Erythroblast (primary cell): ENCODE measurements around the gene CSMD2.

Experiments used
- DNase-seq, 2 experiments: peaks; one replicate each; lab custom pipeline; 2025; lab: John Stamatoyannopoulos, UW
- GATA1 ChIP-seq: IDR thresholded peaks from 2 replicates; pipeline ENCODE4 v1.6.1; 2011; ENCODE audit warnings: low read depth, mild to moderate bottlenecking, control low read depth, low read length, moderate library complexity
- POLR2A ChIP-seq: IDR thresholded peaks from 2 replicates; pipeline ENCODE4 v1.6.1; 2011; ENCODE audit warnings: mild to moderate bottlenecking, low read length

The CSMD2 gene

GRCh38 chr1:33867684-33868083 is 297.3 kb downstream of the CSMD2 start:
- TF ChIP-seq POLR2A (no peak), GATA1 (no peak)
- DNase-seq: no peak

GRCh38 chr1:33866281-33866680 is 298.7 kb downstream of the CSMD2 start:
- TF ChIP-seq POLR2A (no peak), GATA1 (no peak)
- no peak for DNase-seq

- TF ChIP-seq GATA1: no peak
- no peak for TF ChIP-seq POLR2A
- no peak for DNase-seq
These were observed 300.3 kb downstream of the CSMD2 start for GRCh38 chr1:33864460-33865389.

- TF ChIP-seq POLR2A: no peak
- no peak for TF ChIP-seq GATA1
- no peak for DNase-seq
These were observed 301.3 kb downstream of the CSMD2 start, which contains the start of gene HMGB4 for GRCh38 chr1:33863779-33864178. HMGB4 (plus strand) TSS chr1:33864079; CDS start chr1:33864192, 113 bp downstream.

- TF ChIP-seq POLR2A (no peak), GATA1 (no peak)
- no peak for DNase-seq
These were observed 304.4 kb downstream of the CSMD2 start for GRCh38 chr1:33860671-33861070.

- DNase-seq: no peak
- TF ChIP-seq GATA1: no peak
- no peak for TF ChIP-seq POLR2A
These were observed 310.9 kb downstream of the CSMD2 start for GRCh38 chr1:33854091-33854490.

GRCh38 chr1:33853431-33853830 is 311.6 kb downstream of the CSMD2 start:
- TF ChIP-seq GATA1: no peak
- TF ChIP-seq POLR2A: no peak
- no peak for DNase-seq

GRCh38 chr1:33852711-33853110 is 312.3 kb downstream of the CSMD2 start:
- TF ChIP-seq GATA1: no peak
- no peak for TF ChIP-seq POLR2A
- no peak for DNase-seq

- TF ChIP-seq POLR2A (no peak), GATA1 (no peak)
- no peak for DNase-seq
These were observed 314.5 kb downstream of the CSMD2 start for GRCh38 chr1:33850481-33850880.

- DNase-seq: no peak
- TF ChIP-seq GATA1: no peak
- TF ChIP-seq POLR2A: no peak
These were observed 315.8 kb downstream of the CSMD2 start for GRCh38 chr1:33849211-33849610.

- TF ChIP-seq GATA1: no peak
- TF ChIP-seq POLR2A: no peak
- no peak for DNase-seq
These were observed 316.7 kb downstream of the CSMD2 start for GRCh38 chr1:33848205-33848937.

GRCh38 chr1:33846861-33847260 is 318.2 kb downstream of the CSMD2 start:
- DNase-seq: no peak
- no peak for TF ChIP-seq POLR2A
- TF ChIP-seq GATA1: no peak

- DNase-seq: no peak
- TF ChIP-seq POLR2A (no peak), GATA1 (no peak)
These were observed 320.9 kb downstream of the CSMD2 start for GRCh38 chr1:33844166-33844565.

- DNase-seq: no peak
- no peak for TF ChIP-seq POLR2A
- no peak for TF ChIP-seq GATA1
These were observed 322.7 kb downstream of the CSMD2 start for GRCh38 chr1:33842348-33842747.
